ENCODE data around the gene MACROD2.

The MACROD2 gene

DNA sequence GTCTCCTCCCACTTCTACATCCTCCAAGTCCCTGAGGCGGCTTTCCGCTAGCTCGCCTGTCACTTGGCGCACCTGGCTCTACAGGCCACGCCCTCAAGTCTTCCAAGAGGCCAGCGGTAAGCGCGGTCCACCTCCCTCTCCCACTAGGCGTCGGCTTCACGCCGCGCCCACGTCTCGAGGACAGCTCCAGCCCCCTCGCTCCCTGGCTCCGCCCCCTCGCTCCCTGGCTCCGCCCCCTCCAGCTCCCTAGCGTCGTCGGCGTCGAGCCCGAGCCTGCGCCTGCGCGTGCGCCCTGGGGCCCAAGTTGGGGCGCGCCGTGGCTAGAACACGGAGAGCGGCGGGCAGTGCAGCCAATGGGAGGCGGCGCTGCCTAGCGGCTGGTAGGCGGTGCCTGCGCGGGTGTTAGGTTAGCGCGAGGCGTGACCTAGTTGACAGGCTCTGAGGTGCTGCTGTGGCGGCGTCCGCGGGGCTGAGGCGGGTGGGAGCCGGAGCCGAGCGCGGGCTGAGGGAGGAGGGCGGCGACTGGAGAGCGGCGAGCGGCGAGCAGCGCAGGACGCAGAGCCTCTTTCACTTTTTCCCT is at the start of gene MACROD2:
MACROD2 (plus strand) TSS at position 431 of the 580 bp plus-strand sequence.
- TF ChIP-seq CTCF (conservative IDR thresholded peaks at IDR 0.05; ENCODE audit: low read length): peak; percentile 14; the same call in 1 of the 2 replicates
- DNase-seq (ENCODE audit: low read depth): peak; percentile 92
- peak within 1 kb of the TSS; percentile 78 for H3K4me3 ChIP-seq (ENCODE audit: low read length)

GRCh38 chr20:13947719-13948118 is 47.6 kb upstream of the MACROD2 start:
- DNase-seq (ENCODE audit: low read depth): no peak
- TF ChIP-seq CTCF (conservative IDR thresholded peaks at IDR 0.05; ENCODE audit: low read length): no peak
- no peak overlapping the region for H3K4me3 ChIP-seq (ENCODE audit: low read length)

GRCh38 chr20:13953227-13953626 is 42.1 kb upstream of the MACROD2 start:
- peak; percentile 15; the same call in 1 of the 2 replicates for TF ChIP-seq CTCF (conservative IDR thresholded peaks at IDR 0.05; ENCODE audit: low read length)
- DNase-seq (ENCODE audit: low read depth): no peak

DNA sequence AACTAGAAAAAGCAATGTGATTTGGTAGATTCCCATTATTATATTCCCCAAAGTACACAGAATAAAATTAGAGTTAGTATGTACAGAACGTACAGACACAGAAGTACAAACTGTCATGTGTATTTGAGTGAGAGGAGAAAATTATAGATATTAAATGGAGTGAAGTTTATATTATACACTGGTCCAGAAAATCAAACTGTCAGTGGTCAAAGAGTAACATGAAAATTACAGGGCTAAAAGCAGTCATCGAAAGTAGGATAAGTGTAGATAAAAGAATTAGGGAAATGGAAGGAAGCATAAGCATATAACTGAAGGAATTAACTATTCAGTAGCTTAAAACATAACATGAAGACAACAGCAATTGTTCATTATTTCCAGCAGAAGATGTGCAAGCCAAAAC is 35.2 kb upstream of the MACROD2 start:
- no peak overlapping the region for H3K4me3 ChIP-seq (ENCODE audit: low read length)
- DNase-seq (ENCODE audit: low read depth): no peak
- no peak for TF ChIP-seq CTCF (conservative IDR thresholded peaks at IDR 0.05; ENCODE audit: low read length)

More at GRCh38 chr20:13953227-13953626, 42.1 kb upstream of the MACROD2 start:
- H3K4me3 ChIP-seq (ENCODE audit: low read length): no peak overlapping the region

DNA sequence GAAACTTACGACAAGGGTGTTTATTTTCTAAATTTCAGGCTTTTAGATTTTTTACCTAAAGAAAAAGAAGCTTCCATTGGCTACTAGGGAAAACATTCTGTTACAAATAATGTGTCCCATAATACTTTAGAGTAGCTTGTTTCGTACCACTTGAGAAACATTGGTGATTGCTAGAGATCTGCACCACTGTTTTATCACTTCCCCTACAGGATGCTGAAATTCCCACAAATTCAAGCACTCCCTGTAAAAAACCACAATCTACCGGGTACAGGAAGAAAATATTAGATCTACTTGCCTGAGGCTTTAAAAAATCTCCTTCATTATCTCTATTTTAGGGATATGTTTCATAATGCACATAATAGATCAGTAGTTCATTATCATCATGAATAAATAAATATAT is 34.8 kb upstream of the MACROD2 start:
- DNase-seq (ENCODE audit: low read depth): no peak
- TF ChIP-seq CTCF (conservative IDR thresholded peaks at IDR 0.05; ENCODE audit: low read length): no peak
- H3K4me3 ChIP-seq (ENCODE audit: low read length): no peak overlapping the region

DNA sequence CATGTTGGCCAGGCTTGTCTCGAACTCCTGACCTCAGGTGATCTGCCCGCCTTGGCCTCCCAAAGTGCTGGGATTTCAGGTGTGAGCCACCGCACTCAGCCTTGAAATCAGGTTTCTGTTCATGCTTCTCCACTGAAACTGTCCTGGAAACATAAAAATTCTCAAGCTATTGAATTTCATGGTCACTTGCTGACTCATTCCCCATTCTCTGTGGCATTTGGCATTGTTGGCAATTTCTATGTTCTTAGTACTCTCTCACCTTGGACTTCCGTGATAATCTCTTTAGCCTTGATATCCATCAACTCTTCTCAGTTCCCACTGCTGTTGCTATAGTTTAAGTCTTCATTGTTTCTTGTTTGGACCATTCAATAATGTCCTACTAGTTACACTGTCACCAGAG is 11.1 kb upstream of the MACROD2 start:
- no peak for DNase-seq (ENCODE audit: low read depth)
- no peak for TF ChIP-seq CTCF (conservative IDR thresholded peaks at IDR 0.05; ENCODE audit: low read length)
- no peak overlapping the region for H3K4me3 ChIP-seq (ENCODE audit: low read length)

DNA sequence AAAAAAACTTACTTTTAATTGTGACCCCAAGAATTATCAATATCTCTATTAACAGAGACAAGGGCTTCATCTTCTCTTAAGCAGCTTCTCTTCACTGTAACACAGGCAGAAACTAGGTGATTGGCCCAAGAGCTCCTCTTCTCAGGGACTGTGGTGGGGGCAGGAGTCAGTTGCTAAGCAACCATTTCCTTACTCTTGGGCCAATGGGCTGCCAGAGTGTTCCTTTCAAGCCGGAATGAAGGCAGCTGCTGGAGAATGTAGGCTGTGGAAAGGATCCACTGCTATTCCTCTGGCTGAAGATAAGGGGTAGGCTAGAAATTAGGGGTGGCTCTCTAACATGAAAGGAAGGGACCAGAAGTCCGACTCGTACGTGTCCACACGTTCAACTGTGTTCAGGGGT is 4.9 kb upstream of the MACROD2 start, which contains the start of gene SEL1L2:
SEL1L2 (minus strand) TSS at position 150 of the 400 bp plus-strand sequence; CDS start at position 70, 80 bp downstream.
- TF ChIP-seq CTCF (conservative IDR thresholded peaks at IDR 0.05; ENCODE audit: low read length): no peak
- DNase-seq (ENCODE audit: low read depth): no peak
- H3K4me3 ChIP-seq (ENCODE audit: low read length): no peak within 1 kb of the TSS
